Smooth muscle cell (in vitro differentiated cells): ENCODE data around the gene CRHR1. TPM values are rescaled to one million over a fixed set of nuclear protein-coding genes. Genes with fewer than 3 reads are reported as not detected.

Experiments used
- DNase-seq: peaks from one replicate; lab custom pipeline; 2025; ENCODE audit not compliant: unreplicated experiment; lab: John Stamatoyannopoulos, UW
- H2AFZ ChIP-seq: fragments of 200-600 bp; sonication (generic); 2 replicates; pipeline ENCODE4 v1.6.0; 2016; ENCODE audit warnings: antibody characterized with exemption, low read depth, mild to moderate bottlenecking
- H3F3A ChIP-seq: fragments of 200-600 bp; sonication (generic); 2 replicates; pipeline ENCODE4 v1.6.0; 2017; ENCODE audit warnings: antibody characterized with exemption, low read depth
- H3K27ac ChIP-seq: fragments of 200-600 bp; sonication (generic); 2 replicates; pipeline ENCODE4 v1.5.1; 2016; ENCODE audit warnings: low read depth, mild to moderate bottlenecking
- H3K27me3 ChIP-seq: fragments of 200-600 bp; sonication (generic); 2 replicates; pipeline ENCODE4 v1.6.1; 2016; ENCODE audit warnings: low read depth, mild to moderate bottlenecking
- H3K36me3 ChIP-seq: fragments of 200-600 bp; sonication (generic); 2 replicates; pipeline ENCODE4 v1.5.1; 2016; ENCODE audit warnings: low read depth
- H3K4me1 ChIP-seq: fragments of 200-600 bp; sonication (generic); 2 replicates; pipeline ENCODE4 v1.5.1; 2016; ENCODE audit warnings: low read depth
- H3K4me2 ChIP-seq: fragments of 200-600 bp; sonication (generic); 2 replicates; pipeline ENCODE4 v1.6.0; 2016; ENCODE audit warnings: mild to moderate bottlenecking
- H3K4me3 ChIP-seq: fragments of 200-600 bp; sonication (generic); 2 replicates; pipeline ENCODE4 v1.5.1; 2016; ENCODE audit warnings: mild to moderate bottlenecking
- H3K79me2 ChIP-seq: fragments of 200-600 bp; sonication (generic); 2 replicates; pipeline ENCODE4 v1.6.0; 2016; ENCODE audit warnings: low read depth, mild to moderate bottlenecking
- H3K9ac ChIP-seq: fragments of 200-600 bp; sonication (generic); 2 replicates; pipeline ENCODE4 v1.6.0; 2016; ENCODE audit warnings: low read depth
- H3K9me3 ChIP-seq: fragments of 200-600 bp; sonication (generic); replicated peaks from 2 replicates; pipeline ENCODE4 v1.5.1; 2016; ENCODE audit warnings: low read depth
- H4K20me1 ChIP-seq: fragments of 200-600 bp; sonication (generic); 2 replicates; pipeline ENCODE4 v1.6.0; 2016; ENCODE audit warnings: low read depth
- CTCF ChIP-seq: fragments of 200-600 bp; sonication (generic); IDR thresholded peaks from 2 replicates; pipeline ENCODE4 v1.5.1; 2017; ENCODE audit warnings: borderline replicate concordance, mild to moderate bottlenecking, antibody characterized with exemption; ENCODE audit not compliant: insufficient read depth, poor library complexity, severe bottlenecking
- WGBS: methylation state at CpG from one replicate; pipeline ENCODE4 v1.1.7; 2016; ENCODE audit warnings: low lambda C conversion rate; 5-methylcytosine and 5-hydroxymethylcytosine counted together
- polyA plus RNA-seq: library from polyadenylated mRNA; unstranded; fragments of >200 nt; fragmentation: Nextera tagmentation; extraction: Ambion mirVana; gene quantifications from 2 replicates; pipeline ENCODE4 v1.2.1, GENCODE V29; 2016
- total RNA-seq: library from RNA; depleted of rRNA; stranded (reverse); fragments of >200 nt; gene quantifications from 2 replicates; pipeline ENCODE4 v1.2.3, GENCODE V29; 2014

CRHR1 gene
- total and polyA plus RNA-seq, 2 experiments from 2014 or later = 0.09 TPM; not detected in 1

DNA sequence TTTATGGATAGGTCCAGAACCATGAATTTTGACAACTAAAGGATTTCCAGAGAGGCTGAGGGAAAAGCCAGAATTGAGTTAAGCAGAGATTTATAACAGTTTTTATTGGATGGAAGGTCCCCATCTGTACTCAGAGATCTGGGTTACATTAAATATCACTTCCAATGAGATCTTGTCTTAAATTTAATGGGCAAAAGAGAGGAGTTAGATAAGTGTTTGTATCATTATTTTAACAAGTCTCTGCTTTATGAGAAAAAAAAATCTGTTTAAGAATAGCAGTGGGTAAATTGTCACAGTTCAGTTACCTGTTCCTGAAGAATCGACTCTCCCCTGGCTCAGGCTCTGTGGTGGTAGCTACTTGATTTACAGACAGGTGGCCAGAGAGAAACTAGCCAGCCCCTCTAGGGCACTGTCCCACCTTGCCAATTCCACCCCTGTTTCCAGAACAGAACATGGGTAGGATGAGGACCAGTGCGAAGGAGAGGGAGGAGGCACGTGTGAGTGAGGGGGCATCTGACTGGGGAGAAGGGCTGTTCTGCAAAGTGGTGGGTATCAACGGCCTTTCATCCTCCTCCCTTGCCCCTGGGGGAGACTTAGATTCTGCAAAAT is 22.1 kb upstream of the CRHR1 start:
- H3K4me3 ChIP-seq = no peak overlapping the region
- no peak for DNase-seq
- H3K9ac ChIP-seq = no peak overlapping the region
- no peaks in the 10 kb centered on the region for H4K20me1 ChIP-seq
- WGBS = 63% methylated on average over 4 of the region's 4 CpGs
- H3K27ac ChIP-seq = no peak overlapping the region
- no peaks in the 10 kb centered on the region for H3F3A ChIP-seq
- H3K36me3 ChIP-seq = no peaks in the 10 kb centered on the region
- TF ChIP-seq CTCF = no peak
- no peaks in the 10 kb centered on the region for H3K9me3 ChIP-seq
- H3K79me2 ChIP-seq = no peaks in the 10 kb centered on the region
- no peaks in the 10 kb centered on the region for H3K4me1 ChIP-seq
- H2AFZ ChIP-seq = no peak overlapping the region
- H3K27me3 ChIP-seq = peaks cover 40% of the 10 kb centered on the region
- no peak overlapping the region for H3K4me2 ChIP-seq

GRCh38 chr17:45763182-45763581 is 20.9 kb upstream of the CRHR1 start:
- H3K4me1 ChIP-seq = no peaks in the 10 kb centered on the region
- TF ChIP-seq CTCF = no peak
- no peak overlapping the region for H2AFZ ChIP-seq
- H3K9ac ChIP-seq = no peak overlapping the region
- no peak overlapping the region for H3K4me2 ChIP-seq
- DNase-seq = no peak
- H3K4me3 ChIP-seq = no peak overlapping the region
- H3K9me3 ChIP-seq = no peaks in the 10 kb centered on the region
- no peaks in the 10 kb centered on the region for H4K20me1 ChIP-seq
- H3F3A ChIP-seq = no peaks in the 10 kb centered on the region
- no peak overlapping the region for H3K27ac ChIP-seq
- WGBS = 70% methylated on average over 7 of the region's 7 CpGs
- H3K27me3 ChIP-seq = peaks cover 38% of the 10 kb centered on the region
- no peaks in the 10 kb centered on the region for H3K36me3 ChIP-seq
- H3K79me2 ChIP-seq = no peaks in the 10 kb centered on the region

DNA sequence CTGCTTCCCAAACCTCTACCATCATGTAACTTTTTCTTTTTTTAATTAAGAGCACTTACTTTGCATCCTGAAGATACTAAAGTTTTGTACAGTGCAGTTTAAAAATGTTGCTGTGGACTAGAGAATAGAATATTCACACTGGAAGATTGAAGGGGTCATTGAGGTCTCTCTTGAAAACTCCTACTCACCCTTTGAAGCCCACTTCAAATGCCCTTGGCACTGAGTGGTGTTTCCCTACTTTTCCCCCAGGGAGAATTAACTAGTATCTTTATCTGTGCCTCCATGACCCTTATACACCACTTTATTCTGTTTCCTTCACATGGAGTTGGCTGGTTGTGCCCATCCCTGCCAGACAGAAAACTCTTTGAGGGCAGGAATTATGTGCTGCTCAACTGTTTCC is 19.6 kb upstream of the CRHR1 start:
- Histone ChIP-seq H3K4me3 (no peak overlapping the region), H3K4me2 (no peak overlapping the region), H3K36me3 (no peaks in the 10 kb centered on the region), H3K27ac (no peak overlapping the region), H3K27me3 (peaks cover 38% of the 10 kb centered on the region), H4K20me1 (no peaks in the 10 kb centered on the region), H3F3A (no peaks in the 10 kb centered on the region), H3K9ac (no peak overlapping the region), H3K9me3 (no peaks in the 10 kb centered on the region), H3K4me1 (no peaks in the 10 kb centered on the region), H2AFZ (no peak overlapping the region), H3K79me2 (no peaks in the 10 kb centered on the region)
- no peak for TF ChIP-seq CTCF
- DNase-seq = no peak

DNA sequence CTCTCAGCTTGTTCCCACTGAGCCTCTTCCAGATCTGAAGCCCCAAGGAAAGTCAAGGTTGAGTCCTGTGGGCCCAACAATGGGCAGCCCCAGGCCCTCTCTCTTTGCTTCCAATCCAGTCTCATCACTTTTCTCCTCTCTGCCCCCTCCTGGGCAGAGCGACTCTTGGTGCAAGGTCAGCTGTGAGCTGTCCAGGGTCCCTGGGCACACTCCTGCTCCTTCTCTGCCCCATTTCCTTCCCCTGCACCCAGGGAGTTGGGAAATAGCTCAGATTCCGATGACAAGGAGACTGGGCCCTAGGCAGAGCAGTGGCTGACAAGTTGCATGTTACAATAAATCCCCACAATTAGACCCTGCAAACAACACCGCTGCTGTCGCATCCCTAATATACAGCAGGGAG is 16.1 kb upstream of the CRHR1 start:
- no peak for DNase-seq
- H3K4me3 ChIP-seq = no peak overlapping the region
- WGBS = 57% methylated on average over 4 of the region's 4 CpGs
- H3K27me3 ChIP-seq = peaks cover 28% of the 10 kb centered on the region
- H3K9me3 ChIP-seq = no peaks in the 10 kb centered on the region
- H3F3A ChIP-seq = no peaks in the 10 kb centered on the region
- H2AFZ ChIP-seq = no peak overlapping the region
- no peaks in the 10 kb centered on the region for H3K79me2 ChIP-seq
- H3K36me3 ChIP-seq = no peaks in the 10 kb centered on the region
- peaks cover 3% of the 10 kb centered on the region for H3K4me1 ChIP-seq
- no peaks in the 10 kb centered on the region for H4K20me1 ChIP-seq
- no peak overlapping the region for H3K4me2 ChIP-seq
- no peak overlapping the region for H3K9ac ChIP-seq
- TF ChIP-seq CTCF = peak; percentile 13
- H3K27ac ChIP-seq = no peak overlapping the region
